HG03460 (cell line): ENCODE measurements around the gene PLCH2.

Source experiments
- ATAC-seq: cut with Tn5 transposase; IDR thresholded peaks from one replicate; pipeline ENCODE4 v1.9.1; 2021; ENCODE audit not compliant: unreplicated experiment

PLCH2 gene

DNA sequence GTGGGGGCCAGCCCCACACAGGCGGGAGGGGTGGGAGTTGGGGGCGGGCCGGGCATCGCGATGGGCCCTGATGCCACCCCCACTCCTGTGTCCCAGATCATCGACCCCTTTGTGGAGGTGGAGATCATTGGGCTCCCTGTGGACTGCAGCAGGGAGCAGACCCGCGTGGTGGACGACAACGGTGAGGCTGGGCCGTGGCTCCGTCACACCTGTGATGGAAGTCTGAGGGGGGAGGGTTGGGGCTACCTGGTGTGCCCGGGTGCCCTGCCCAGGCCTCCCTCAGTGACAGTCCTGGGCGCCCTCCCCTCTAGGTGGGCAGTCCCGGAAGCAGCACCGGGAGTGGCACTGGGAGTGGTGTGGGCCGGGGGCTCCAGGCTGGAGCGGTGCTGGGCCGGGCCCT is 22.6 kb downstream of the PLCH2 start:
- ATAC-seq: no peak

DNA sequence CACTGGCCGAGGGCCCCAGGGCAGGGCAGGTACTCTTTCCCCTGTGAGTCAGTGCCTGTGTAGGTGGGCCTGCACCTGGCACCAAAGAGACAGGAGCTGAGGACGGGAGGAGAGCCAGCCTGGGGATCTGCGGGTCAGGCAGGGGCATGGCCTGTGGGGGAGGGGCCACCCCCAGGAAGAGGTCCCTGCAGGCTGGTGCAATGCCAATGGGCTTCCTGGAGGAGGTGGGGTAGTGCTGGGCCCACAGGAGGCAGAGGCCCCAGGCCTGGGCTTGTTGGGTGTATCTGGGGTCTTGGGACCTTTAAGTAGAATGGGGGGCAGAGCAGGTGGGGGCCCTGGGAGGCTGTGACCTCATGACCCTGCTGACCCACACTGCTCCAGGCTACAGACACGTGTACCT is 23.2 kb downstream of the PLCH2 start:
- ATAC-seq: no peak

DNA sequence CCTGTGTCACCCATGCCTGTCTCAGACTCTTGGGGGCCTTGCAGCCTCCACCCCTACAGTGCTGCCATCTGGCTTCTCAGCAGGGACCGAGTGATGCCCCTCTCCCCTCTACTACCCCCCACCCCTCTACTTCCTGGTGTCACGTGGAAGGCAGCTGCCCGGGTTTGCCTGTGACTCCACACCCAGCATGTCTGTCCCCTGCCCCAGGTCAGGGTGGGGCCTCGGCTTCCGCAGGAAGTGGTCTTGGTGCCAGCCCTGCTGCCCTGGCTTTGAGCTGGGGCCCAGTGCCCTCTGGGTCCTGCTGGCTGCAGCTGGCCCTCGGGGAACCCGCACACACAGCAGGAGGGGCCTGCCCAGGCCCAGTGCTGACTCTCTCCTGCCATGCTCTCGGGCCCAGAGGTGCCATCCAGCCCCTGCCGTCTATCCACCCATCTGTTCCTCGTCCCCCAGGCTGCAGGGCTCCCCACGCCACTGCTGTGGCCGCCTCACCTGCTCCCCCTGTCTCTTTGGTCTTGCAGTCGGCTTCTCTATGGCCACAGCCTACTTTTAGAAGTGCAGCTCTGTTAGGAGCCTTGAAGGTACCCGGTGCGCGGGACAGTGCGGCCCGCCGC is 24.0 kb downstream of the PLCH2 start:
- no peak for ATAC-seq

DNA sequence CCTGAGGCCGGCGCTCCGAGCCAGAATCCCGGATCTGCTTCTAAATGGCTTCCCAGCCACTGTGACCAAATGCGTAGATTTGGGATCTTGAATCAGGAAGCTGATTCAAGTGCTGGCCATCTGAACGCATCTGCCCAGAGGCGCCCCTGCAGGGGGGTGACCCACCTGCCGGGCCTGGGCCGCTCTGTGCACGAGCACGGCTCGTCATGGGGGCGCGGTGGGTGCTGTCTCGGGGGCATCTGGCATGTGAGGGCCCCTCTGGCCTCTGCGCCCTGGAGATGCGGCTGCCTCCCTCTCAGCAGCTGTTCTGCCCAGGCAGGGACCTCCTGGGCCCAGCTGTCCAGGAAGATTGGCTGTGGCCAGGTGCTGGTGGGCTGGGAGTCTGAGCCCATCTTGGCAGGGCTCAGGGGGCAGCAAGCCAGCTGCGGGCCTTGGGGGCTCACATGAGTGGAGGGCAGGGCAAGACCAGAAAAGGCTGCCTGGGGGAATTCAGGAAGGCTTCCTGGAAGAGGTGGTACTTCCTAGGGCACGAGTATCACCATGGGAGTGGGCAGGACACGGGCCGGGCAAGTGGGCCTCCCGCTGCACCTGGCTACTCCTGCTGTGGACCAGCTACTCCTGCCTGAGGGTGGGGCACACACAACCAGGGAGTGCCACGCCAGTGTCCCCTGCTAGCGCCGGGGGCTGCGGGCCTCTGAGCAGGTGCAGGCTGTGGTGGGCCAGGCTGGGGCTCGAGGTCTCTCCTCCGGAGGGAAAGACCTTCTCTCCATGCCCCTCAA is 25.1 kb downstream of the PLCH2 start:
- ATAC-seq: no peak

DNA sequence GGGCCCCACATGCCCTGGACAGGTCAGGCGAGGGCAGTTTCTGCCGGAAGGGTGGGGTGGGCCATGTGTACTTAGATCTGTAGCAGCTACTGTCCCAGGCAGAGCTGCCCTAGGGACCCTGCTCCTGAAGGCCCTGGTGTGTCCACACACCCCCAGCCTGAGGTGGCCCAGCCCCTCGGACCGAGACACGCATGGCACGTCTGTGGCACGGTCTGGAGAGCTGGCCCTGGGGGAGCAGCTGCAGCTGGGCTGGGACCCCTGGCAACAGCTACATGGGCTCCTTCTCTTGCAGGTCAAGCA is 25.7 kb downstream of the PLCH2 start:
- ATAC-seq: no peak

DNA sequence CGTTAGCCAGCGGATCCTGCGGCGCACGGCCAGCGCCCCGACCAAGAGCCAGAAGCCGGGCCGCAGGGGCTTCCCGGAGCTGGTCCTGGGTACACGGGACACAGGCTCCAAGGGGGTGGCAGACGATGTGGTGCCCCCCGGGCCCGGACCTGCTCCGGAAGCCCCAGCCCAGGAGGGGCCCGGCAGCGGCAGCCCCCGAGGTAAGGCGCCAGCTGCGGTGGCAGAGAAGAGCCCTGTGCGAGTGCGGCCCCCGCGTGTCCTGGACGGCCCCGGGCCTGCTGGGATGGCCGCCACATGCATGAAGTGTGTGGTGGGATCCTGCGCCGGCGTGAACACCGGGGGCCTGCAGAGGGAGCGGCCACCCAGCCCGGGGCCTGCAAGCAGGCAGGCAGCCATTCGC is 26.1 kb downstream of the PLCH2 start:
- no peak for ATAC-seq

DNA sequence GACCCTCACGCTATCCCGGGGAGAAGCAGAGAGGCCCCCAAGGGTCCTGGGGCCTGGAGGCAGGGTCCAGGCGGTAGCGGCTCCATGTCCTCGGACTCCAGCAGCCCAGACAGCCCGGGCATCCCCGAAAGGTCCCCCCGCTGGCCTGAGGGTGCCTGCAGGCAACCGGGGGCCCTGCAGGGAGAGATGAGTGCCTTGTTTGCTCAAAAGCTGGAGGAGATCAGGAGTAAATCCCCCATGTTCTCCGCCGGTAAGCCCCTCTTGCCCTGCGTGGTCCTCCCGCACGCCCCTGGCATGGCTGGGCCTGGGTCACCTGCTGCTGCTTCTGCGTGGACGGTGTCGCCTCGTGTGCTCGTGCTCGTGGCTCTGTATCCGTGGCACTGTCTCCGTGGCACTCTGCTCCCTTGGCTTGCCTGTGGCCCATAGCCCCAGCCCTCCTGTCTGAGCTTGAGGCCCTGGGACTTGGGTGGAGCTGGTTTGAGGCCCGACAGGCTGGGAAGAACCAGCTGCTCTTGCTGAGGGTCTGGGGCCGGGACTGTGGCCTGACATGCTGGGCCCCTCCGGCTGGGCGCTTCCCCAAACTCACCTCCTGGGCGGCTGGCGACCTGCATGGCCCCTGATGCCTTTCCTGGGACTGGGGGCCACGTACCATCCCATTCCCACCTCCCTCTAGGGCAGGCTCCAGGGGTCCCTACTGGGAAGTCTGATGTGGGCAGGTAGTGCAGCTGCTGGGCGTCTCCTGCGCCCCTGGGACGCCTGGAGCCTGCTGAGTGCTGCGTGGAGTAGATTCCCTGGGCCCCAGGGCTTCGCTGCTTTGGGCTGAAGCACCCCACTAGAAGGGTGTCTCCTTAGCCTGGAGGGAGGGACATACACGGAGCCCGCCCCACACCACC is 26.8 kb downstream of the PLCH2 start:
- ATAC-seq: no peak

DNA sequence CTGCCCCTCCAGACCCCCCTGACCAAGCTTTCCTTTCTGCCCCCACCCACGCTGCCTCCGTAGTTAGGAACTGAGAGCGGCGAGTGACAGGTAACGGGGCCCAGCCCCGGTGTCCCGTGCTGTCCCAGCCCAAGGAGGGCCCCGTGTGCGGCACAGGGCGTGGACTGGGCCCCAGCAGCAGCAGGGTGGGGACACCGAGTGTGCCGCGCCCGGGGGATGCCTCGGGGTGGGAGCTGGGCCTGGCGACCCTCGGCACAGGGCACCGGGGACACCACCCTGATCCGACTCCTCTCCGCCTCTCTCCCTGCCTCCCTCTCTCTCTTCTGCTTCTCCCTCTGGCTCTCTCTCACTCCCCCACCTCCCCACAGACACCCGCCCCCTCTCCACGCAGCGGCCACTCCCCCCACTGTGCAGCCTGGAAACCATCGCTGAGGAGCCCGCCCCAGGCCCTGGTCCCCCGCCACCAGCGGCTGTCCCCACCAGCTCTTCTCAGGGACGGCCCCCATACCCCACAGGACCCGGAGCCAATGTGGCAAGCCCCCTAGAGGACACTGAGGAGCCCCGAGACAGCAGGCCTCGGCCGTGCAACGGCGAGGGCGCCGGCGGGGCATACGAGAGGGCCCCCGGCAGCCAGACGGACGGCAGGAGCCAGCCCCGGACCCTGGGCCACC is 27.6 kb downstream of the PLCH2 start:
- ATAC-seq: no peak

DNA sequence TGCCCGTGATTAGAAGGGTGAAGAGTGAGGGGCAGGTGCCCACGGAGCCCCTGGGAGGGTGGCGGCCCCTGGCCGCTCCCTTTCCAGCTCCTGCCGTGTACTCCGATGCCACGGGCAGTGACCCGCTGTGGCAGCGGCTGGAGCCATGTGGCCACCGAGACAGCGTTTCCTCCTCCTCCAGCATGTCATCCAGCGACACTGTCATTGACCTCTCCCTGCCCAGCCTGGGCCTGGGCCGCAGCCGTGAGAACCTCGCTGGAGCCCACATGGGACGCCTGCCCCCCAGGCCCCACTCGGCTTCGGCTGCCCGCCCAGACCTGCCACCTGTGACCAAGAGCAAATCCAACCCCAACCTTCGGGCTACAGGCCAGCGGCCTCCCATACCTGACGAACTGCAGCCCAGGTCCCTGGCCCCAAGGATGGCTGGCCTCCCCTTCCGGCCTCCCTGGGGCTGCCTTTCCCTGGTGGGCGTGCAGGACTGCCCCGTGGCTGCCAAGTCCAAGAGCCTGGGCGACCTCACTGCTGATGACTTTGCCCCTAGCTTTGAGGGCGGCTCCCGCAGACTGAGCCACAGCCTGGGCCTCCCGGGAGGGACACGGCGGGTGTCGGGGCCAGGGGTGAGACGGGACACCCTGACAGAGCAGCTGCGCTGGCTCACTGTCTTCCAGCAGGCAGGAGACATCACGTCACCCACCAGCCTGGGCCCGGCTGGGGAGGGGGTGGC is 28.3 kb downstream of the PLCH2 start:
- ATAC-seq: no peak

DNA sequence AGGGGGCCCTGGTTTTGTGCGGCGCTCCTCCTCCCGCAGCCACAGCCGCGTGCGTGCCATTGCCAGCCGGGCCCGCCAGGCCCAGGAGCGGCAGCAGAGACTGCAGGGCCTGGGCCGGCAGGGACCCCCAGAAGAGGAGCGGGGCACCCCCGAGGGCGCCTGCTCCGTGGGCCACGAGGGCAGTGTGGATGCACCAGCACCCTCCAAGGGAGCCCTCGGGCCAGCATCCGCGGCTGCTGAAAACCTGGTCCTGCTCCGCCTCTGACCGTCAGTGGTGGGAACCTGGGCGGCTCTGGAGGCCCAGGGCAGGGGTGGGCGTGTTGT is 28.8 kb downstream of the PLCH2 start:
- ATAC-seq: no peak

DNA sequence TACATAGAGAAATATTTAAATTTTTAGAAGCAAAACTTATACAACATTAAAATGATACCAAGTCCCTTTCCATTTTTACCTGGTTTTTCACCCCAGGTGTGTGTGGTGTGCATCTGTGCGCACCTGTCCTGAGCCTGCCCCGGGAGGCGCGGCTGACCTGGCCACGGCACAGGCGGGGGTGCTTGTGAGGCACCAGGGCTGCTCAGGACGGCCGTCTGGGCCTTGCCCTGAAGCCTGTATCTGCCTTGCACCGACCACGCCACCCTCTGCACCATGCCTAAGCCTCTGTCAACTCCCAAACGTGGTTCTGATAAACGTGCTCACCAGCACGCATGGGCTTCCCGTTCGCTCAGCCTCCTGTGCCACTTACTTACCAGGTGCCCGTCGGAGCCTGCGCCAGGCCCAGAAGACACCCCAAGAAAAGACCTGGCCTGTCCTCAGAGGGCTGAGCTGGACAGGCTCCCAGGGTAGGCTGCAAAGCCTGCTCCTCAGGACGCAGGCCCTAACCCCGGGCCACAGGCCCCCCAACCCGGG is 29.4 kb downstream of the PLCH2 start:
- no peak for ATAC-seq

DNA sequence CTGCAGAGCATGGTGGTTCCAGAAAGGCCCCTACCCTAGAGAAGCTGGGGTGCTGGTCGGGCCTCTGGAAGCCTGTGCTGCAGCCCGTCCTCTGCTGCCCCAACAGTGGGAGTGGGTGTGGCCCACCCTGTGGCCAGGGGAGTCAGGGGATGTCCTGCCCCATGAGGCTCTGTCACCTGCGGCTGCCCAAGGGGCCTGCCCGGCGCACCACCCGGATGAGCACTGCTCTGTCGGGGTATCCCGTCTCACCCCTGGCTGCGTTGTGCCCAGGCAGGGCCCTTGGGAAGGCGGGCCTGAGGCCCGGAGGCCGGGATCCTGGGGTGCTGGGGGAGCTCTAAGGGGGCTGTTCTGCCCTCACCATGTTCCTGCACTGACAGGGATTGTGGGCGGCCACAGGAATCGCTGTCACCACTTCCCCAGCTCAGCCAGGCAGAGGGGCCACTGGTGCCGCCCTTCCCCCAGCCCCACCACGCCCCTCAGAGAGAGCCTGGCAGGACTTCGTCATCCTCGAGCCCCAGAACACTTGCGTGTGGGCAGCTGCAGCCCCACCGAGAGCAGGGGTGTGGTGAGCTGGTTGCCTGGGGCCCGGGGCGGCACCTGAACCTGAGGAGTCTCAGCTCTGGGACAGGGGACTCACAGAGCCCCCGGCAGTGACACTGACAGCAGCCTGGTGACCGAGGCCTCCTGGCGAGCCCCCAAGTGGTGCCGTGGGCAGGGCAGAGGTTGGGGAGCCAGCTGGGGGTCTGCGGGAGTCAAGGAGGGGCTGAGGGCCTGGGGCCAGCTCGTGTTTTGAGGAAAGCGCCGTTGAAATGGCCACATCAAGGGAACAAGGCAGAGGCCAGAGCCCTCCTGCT is 30.1 kb downstream of the PLCH2 start:
- ATAC-seq: no peak

DNA sequence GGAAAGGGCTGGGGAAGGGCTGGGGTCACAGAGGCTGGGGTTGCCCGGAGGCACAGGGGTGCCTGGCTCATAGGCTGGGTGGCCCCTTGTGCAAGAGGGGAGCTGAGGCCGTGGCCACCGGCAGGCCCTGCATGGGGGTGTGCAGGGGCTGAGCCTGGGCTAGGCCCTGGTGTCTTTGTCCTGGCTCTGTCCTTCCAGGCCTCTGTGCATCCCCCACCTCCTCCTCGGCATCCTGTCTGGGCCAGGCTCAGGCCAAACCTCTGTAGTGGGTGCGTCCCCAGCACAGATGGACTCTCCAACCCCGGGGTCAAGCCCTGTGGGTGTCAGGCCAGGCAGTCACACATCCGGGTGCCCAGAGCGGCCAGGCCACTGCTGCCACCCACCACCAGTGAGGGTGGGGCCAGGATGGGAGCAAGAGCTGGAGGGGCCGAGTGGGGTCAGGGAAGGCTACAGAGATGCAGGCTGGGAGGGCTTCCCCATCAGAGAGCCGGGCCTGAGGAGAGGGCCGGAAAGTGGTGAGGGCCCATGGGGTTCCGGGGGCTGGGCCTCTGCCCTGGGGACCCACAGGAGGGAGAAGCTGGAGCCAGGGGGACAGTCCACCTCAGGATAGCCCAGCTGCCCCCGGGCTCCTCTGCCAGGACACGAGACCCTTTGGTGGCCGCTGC is 30.9 kb downstream of the PLCH2 start:
- no peak for ATAC-seq

DNA sequence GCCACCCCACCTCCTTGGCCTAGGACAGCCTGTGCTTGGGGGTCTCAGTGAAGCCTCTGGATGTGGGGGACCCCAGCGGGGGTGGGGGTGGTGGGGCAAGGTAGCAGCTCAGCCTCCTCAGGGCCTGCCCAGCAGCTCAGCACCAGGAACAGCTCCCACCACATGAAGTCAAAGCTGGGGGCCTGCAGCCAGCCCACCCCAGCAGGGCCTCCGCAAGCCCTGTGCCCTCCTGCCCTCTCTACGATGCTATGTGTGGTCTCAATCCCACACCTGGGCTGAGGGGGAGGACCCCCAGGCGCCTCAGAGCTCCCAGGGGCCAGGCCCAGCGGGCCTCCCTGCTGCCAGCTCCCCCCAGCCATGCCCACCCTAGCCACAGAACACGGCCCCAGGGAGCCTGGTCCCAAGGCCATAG is 31.7 kb downstream of the PLCH2 start:
- ATAC-seq: no peak

DNA sequence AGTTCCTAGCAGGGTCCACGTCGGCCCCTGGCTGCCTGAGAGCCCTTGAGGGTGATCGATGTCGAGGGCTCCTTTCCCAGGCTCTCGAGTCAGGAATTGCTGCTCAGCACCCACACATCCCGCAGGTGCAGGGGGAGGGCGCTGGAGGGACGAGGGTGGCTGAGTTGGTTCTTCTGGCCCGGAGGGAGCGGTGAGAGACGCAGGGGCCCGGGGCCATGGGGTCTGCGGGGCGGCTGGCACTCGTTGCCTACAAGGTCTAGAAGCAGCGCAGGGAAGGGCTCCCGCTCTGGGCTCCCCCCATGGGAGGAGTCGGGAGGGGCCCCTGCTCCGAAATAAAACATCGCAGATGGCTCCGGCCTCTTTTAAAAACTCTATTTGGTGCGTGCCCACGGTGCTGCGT is 32.1 kb downstream of the PLCH2 start:
- no peak for ATAC-seq

DNA sequence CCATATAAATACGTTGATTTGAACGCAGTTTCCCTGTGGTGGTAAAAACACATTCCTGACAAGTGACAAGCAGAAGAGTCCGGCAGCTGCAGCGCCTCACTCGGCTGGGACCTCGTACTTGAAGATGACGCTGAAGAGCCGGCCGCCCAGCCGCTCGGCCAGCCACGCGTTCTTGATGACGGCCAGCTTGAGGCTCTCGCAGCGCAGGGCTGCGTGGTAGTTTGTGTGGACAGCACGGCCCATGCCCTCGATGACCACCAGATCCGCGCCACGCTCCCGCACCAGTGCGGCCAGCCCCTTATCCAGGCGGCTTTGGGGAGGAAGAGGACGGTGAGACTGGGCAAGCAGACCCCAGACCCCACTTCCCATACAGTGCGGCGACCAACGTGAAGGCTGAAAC is 32.7 kb downstream of the PLCH2 start:
- ATAC-seq: no peak

DNA sequence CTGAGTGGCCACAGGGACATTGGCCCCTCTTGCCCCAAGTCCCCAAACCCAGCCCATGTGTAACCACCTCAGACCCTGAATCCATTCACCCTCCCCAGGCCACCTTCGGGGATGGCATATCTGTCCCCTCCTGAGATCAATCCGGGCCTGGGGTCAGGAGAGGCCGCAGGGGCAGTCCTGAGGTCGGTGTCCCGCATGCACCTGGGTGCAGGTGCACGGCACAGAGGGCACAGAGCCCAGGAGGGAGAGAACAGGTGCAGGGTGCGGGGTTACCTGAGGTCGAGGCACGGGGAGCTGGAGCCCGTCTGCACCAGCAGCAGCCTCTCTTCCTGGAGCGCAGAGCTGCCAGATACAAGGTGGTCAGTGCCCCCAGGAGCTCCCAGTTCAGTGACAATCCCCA is 33.5 kb downstream of the PLCH2 start:
- ATAC-seq: no peak

DNA sequence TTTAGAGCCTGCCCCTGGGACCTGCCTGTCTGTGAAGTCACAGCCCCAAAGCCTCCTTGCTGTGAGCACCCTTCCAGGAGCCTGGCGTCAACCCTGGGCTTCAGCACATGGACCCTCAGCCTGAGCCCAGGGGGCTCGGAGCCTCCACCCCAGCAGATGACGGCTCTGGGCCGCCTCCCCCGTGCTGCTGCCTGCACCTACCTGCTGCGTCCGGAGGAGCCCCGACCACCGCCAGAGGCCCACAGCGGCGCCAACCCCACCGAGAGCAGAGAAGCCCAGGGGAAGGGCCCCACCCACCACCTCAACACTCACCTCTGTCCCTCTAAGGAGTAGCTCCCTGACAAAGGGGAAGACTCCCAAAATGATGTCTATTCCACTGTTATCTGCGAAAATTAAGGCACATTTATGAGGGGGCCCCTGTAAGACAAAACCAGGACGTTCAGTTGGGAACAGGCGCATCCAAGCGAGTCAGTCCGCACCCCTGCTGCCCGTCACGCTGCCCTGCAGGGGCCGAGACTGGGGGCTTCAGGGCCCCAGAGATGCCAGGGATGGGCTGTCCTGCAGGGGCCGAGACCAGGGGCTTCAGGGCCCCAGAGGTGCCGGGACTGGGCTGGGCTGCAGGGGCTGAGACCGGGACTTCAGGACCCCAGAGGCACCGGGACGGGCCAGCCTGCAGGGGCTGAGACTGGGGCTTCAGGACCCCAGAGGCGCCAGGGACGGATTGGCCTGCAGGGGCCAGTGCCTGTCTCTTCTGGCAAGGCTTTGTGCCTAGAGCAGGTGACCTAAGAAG is 34.5 kb downstream of the PLCH2 start:
- no peak for ATAC-seq
